ENCODE results near the gene MTF1.
"Not testable (repeated sequence)": the region's sequence is repeated elsewhere in the genome, so short reads cannot be mapped to it uniquely, and the experiment has no call there.

Gene MTF1

GRCh38 chr1:37792943-37793686 lies 66.3 kb downstream of the MTF1 start:
- peak in 1 of 2 experiments; percentile 31 for DNase-seq

- no peak for DNase-seq
These were observed 76.9 kb downstream of the MTF1 start for GRCh38 chr1:37782491-37782890.

- DNase-seq, result no peak
These were observed 80.7 kb downstream of the MTF1 start for GRCh38 chr1:37778654-37779053.

GRCh38 chr1:37776946-37777516 lies 82.4 kb downstream of the MTF1 start:
- no peak for DNase-seq

- not testable (repeated sequence) for DNase-seq
These were observed 88.0 kb downstream of the MTF1 start for GRCh38 chr1:37771440-37771839.

GRCh38 chr1:37767488-37767887 lies 91.9 kb downstream of the MTF1 start:
- DNase-seq, result no peak

GRCh38 chr1:37765916-37766664 lies 93.3 kb downstream of the MTF1 start:
- peak; percentile 80 to 93 for DNase-seq

GRCh38 chr1:37764888-37765441 lies 94.4 kb downstream of the MTF1 start, which contains the start of gene EPHA10:
Gene EPHA10, minus strand, starts transcription at chr1:37765120. Its CDS starts 54 bp downstream, at chr1:37765066.
- peak; percentile 92 to 99 for DNase-seq

- peak; percentile 35 to 83 for DNase-seq
These were observed 95.0 kb downstream of the MTF1 start for GRCh38 chr1:37764414-37764825.

GRCh38 chr1:37763791-37764413 lies 95.5 kb downstream of the MTF1 start:
- peak in 1 of 2 experiments; percentile 58 for DNase-seq

GRCh38 chr1:37762516-37762915 lies 96.9 kb downstream of the MTF1 start:
- DNase-seq, result no peak

- no peak for DNase-seq
These were observed 97.8 kb downstream of the MTF1 start for GRCh38 chr1:37761416-37762095.
